H1 (cell line): Measurements from ENCODE around the gene ZNF609. TPM values are rescaled to one million over a fixed set of nuclear protein-coding genes. Genes with fewer than 3 reads are reported as not detected.

Experiments
- CTCF ChIA-PET: fragments of 300-600 bp; sonication (Branson Sonifier 250); formaldehyde crosslinking; loops from one replicate; lab custom pipeline; 2021; ENCODE audit not compliant: partially characterized antibody; lab: Charles Lee
- POLR2A ChIA-PET: fragments of 300-600 bp; sonication (Branson Sonifier 250); formaldehyde crosslinking; loops from one replicate; lab custom pipeline; 2021; ENCODE audit warnings: inconsistent platforms; ENCODE audit not compliant: partially characterized antibody; lab: Charles Lee
- DNase-seq, 2 experiments: peaks; one replicate each; pipeline versions ENCODE4 v3.0.0 to v3.0.0-alpha.2; 2010 to 2022; ENCODE audit warnings: low spot score in 2 of 2, low read depth in 1 of 2, mixed read lengths in 1 of 2
- FAIRE-seq: peaks from 2 replicates; lab custom pipeline; 2011; peaks lifted over from hg19 to GRCh38; lab: Jason Lieb, UNC
- H2AFZ ChIP-seq: 2 replicates; pipeline ENCODE4 v1.8.1; 2012; ENCODE audit warnings: low read length, inconsistent platforms
- H2AK5ac ChIP-seq: 2 replicates; pipeline ENCODE4 v1.6.1; 2013; ENCODE audit warnings: low read depth, low read length
- H2BK120ac ChIP-seq: replicated peaks from 2 replicates; pipeline ENCODE3; 2013; ENCODE audit warnings: low read depth, low read length, inconsistent platforms
- H2BK12ac ChIP-seq: 2 replicates; pipeline ENCODE4 v1.6.1; 2013; ENCODE audit warnings: low read depth, low read length
- H2BK15ac ChIP-seq: 2 replicates; pipeline ENCODE4 v1.6.1; 2013; ENCODE audit warnings: low read length
- H2BK20ac ChIP-seq: 2 replicates; pipeline ENCODE4 v1.6.1; 2013; ENCODE audit warnings: low read length
- H2BK5ac ChIP-seq: 2 replicates; pipeline ENCODE4 v1.6.1; 2013; ENCODE audit warnings: low read depth, low read length
- H3K14ac ChIP-seq: 2 replicates; pipeline ENCODE4 v1.6.1; 2013; ENCODE audit warnings: inconsistent platforms; ENCODE audit not compliant: insufficient read length
- H3K18ac ChIP-seq: 2 replicates; pipeline ENCODE4 v1.6.1; 2013; ENCODE audit warnings: low read length; ENCODE audit errors: extremely low read depth
- H3K23ac ChIP-seq: 2 replicates; pipeline ENCODE4 v1.6.1; 2013; ENCODE audit warnings: inconsistent platforms; ENCODE audit not compliant: insufficient read length
- H3K23me2 ChIP-seq: 2 replicates; pipeline ENCODE4 v1.6.1; 2013; ENCODE audit warnings: low read depth, low read length
- H3K27ac ChIP-seq: 2 replicates; pipeline ENCODE4 v1.6.1; 2011; ENCODE audit warnings: low read depth, low read length, inconsistent platforms
- H3K27me3 ChIP-seq, 4 experiments: replicated peaks in 1 of 4; 1 replicate in 1 of 4; 2 replicates in 3 of 4; pipeline versions ENCODE4 v1.6.1 to v1.8.1; 2011 to 2013; ENCODE audit warnings: low read length in 3 of 4, mild to moderate bottlenecking in 3 of 4, inconsistent platforms in 2 of 4, mixed read lengths in 2 of 4, moderate library complexity in 1 of 4; ENCODE audit not compliant: control insufficient read depth in 3 of 4, insufficient read depth in 3 of 4; ENCODE audit errors: extremely low read depth in 1 of 4
- H3K36me3 ChIP-seq, 4 experiments: 2 replicates each; pipeline versions ENCODE4 v1.6.1 to v1.8.1; 2011 to 2013; ENCODE audit warnings: mild to moderate bottlenecking in 4 of 4, low read length in 3 of 4, moderate library complexity in 2 of 4, control low read depth in 1 of 4, inconsistent platforms in 1 of 4; ENCODE audit not compliant: insufficient read depth in 4 of 4, control insufficient read depth in 2 of 4
- H3K4ac ChIP-seq: replicated peaks from 2 replicates; pipeline ENCODE3; 2013; ENCODE audit warnings: low read length, low read depth, mixed read lengths, inconsistent platforms; ENCODE audit not compliant: insufficient read length
- H3K4me1 ChIP-seq, 4 experiments: replicated peaks in 1 of 4; 1 replicate in 1 of 4; 2 replicates in 3 of 4; pipeline versions ENCODE4 v1.6.1 to v1.8.1; 2011 to 2013; ENCODE audit warnings: low read length in 3 of 4, inconsistent platforms in 2 of 4, mixed read lengths in 1 of 4; ENCODE audit not compliant: insufficient read depth in 4 of 4, control insufficient read depth in 3 of 4
- H3K4me2 ChIP-seq, 2 experiments: 2 replicates each; pipeline versions ENCODE4 v1.6.1 to v1.8.1; 2011 to 2013; ENCODE audit warnings: low read depth in 2 of 2, low read length in 2 of 2, control low read depth in 1 of 2, inconsistent platforms in 1 of 2, mild to moderate bottlenecking in 1 of 2; ENCODE audit not compliant: insufficient read depth in 1 of 2
- H3K4me3 ChIP-seq, 4 experiments: fragments of 200-600, 300-600 bp in 1 of 4; sonication (generic), shearing (Covaris generic), sonication (Bioruptor Twin) in 1 of 4; 2 replicates each; pipeline versions ENCODE4 v1.5.1 to v1.8.1; 2011 to 2016; ENCODE audit warnings: low read length in 4 of 4, low read depth in 3 of 4, control low read depth in 2 of 4, inconsistent platforms in 2 of 4, mild to moderate bottlenecking in 2 of 4, mixed read lengths in 1 of 4, moderate library complexity in 1 of 4; ENCODE audit not compliant: insufficient read depth in 2 of 4; ENCODE audit errors: extremely low read depth in 1 of 4
- H3K56ac ChIP-seq: replicated peaks from 2 replicates; pipeline ENCODE3; 2013; ENCODE audit warnings: low read depth, mild to moderate bottlenecking, mixed read lengths, low read length, inconsistent platforms; ENCODE audit not compliant: insufficient read length
- H3K79me1 ChIP-seq: 2 replicates; pipeline ENCODE4 v1.6.1; 2013; ENCODE audit warnings: low read depth, low read length, control low read depth
- H3K79me2 ChIP-seq, 2 experiments: 2 replicates each; pipeline versions ENCODE4 v1.6.1 to v1.8.1; 2012 to 2013; ENCODE audit warnings: low read length in 2 of 2, mild to moderate bottlenecking in 2 of 2, inconsistent platforms in 1 of 2; ENCODE audit not compliant: insufficient read depth in 2 of 2, control insufficient read depth in 1 of 2
- H3K9ac ChIP-seq, 4 experiments: replicated peaks in 1 of 4; 1 replicate in 1 of 4; 2 replicates in 3 of 4; pipeline versions ENCODE4 v1.6.1 to v1.8.1; 2011 to 2013; ENCODE audit warnings: low read depth in 3 of 4, low read length in 3 of 4, control low read depth in 2 of 4, mild to moderate bottlenecking in 2 of 4, moderate library complexity in 2 of 4, inconsistent platforms in 1 of 4; ENCODE audit errors: extremely low read depth in 1 of 4
- H3K9me3 ChIP-seq, 2 experiments: 2 replicates each; pipeline versions ENCODE4 v1.6.1 to v1.8.1; 2012 to 2013; ENCODE audit warnings: mild to moderate bottlenecking in 2 of 2, moderate library complexity in 2 of 2, control low read depth in 1 of 2, inconsistent platforms in 1 of 2, low read depth in 1 of 2, low read length in 1 of 2, mixed read lengths in 1 of 2; ENCODE audit not compliant: insufficient read depth in 2 of 2
- H4K20me1 ChIP-seq, 2 experiments: replicated peaks in 1 of 2; 2 replicates each; pipeline versions ENCODE3 to v1.8.1; 2011 to 2013; ENCODE audit warnings: inconsistent platforms in 2 of 2, low read length in 2 of 2, mild to moderate bottlenecking in 1 of 2; ENCODE audit not compliant: insufficient read depth in 2 of 2, control insufficient read depth in 1 of 2
- H4K5ac ChIP-seq: 2 replicates; pipeline ENCODE4 v1.6.1; 2013; ENCODE audit warnings: low read length, low read depth, mixed read lengths, inconsistent platforms; ENCODE audit not compliant: insufficient read length
- H4K8ac ChIP-seq: 2 replicates; pipeline ENCODE4 v1.8.0; 2013; ENCODE audit warnings: mild to moderate bottlenecking, moderate library complexity, low read length, inconsistent platforms; ENCODE audit not compliant: insufficient read depth; ENCODE audit errors: extremely low read depth
- H4K91ac ChIP-seq: replicated peaks from 2 replicates; pipeline ENCODE3; 2013; ENCODE audit warnings: low read length, mixed read lengths, inconsistent platforms; ENCODE audit not compliant: insufficient read length
- BRCA1 ChIP-seq: IDR thresholded peaks from 2 replicates; pipeline ENCODE4 v1.6.1; 2012; ENCODE audit warnings: low read depth, low read length, improper control_type of control experiment
- CHD2 ChIP-seq: IDR thresholded peaks from 2 replicates; pipeline ENCODE4 v1.6.1; 2012; ENCODE audit warnings: low read length, improper control_type of control experiment
- HDAC2 ChIP-seq, 2 experiments: fragments of 300-600 bp in 1 of 2; sonication (generic) in 1 of 2; IDR thresholded peaks; 2 replicates each; pipeline ENCODE4 v1.6.1; 2011 to 2012; ENCODE audit warnings: low read depth in 2 of 2, low read length in 2 of 2, mild to moderate bottlenecking in 2 of 2, moderate library complexity in 2 of 2, borderline replicate concordance in 1 of 2, inconsistent platforms in 1 of 2
- JUND ChIP-seq: IDR thresholded peaks from 2 replicates; pipeline ENCODE4 v1.6.1; 2011; ENCODE audit warnings: mild to moderate bottlenecking, improper control_type of control experiment, low read length
- RAD21 ChIP-seq, 2 experiments: IDR thresholded peaks in 1 of 2; conservative IDR thresholded peaks in 1 of 2; 2 replicates each; pipeline ENCODE4 v1.6.1; 2011; ENCODE audit warnings: low read depth in 2 of 2, low read length in 2 of 2, improper control_type of control experiment in 1 of 2, inconsistent platforms in 1 of 2, mild to moderate bottlenecking in 1 of 2, moderate library complexity in 1 of 2
- SIRT6 ChIP-seq: IDR thresholded peaks from one replicate; pipeline ENCODE4 v1.7.1; 2012; ENCODE audit warnings: low read length, inconsistent platforms
- SRF ChIP-seq: IDR thresholded peaks from 2 replicates; pipeline ENCODE4 v1.6.1; 2011; ENCODE audit warnings: mild to moderate bottlenecking, low read depth, low read length, moderate library complexity
- TAF7 ChIP-seq: optimal IDR thresholded peaks from 2 replicates; pipeline ENCODE3; 2011; ENCODE audit warnings: low read depth, mild to moderate bottlenecking, inconsistent platforms, low read length, moderate library complexity, borderline replicate concordance
- TBP ChIP-seq: IDR thresholded peaks from 2 replicates; pipeline ENCODE4 v1.6.1; 2011; ENCODE audit warnings: low read depth, low read length, improper control_type of control experiment
- TEAD4 ChIP-seq: IDR thresholded peaks from 2 replicates; pipeline ENCODE4 v1.6.1; 2012; ENCODE audit warnings: low read depth, low read length, inconsistent platforms, mixed read lengths
- WGBS, 2 experiments: shearing (Covaris generic) in 1 of 2; methylation state at CpG; one replicate each; pipeline versions ENCODE4 v1.1.6 to v1.1.7; 2013 to 2015; ENCODE audit warnings: low lambda C conversion rate in 2 of 2, mixed read lengths in 2 of 2, inconsistent platforms in 1 of 2, low coverage in 1 of 2, missing lambda C conversion rate in 1 of 2; ENCODE audit not compliant: insufficient replicate concordance in 2 of 2, insufficient coverage in 1 of 2, insufficient read length in 1 of 2; ENCODE audit errors: extremely low coverage in 1 of 2, missing lambda C conversion rate in 1 of 2; 5-methylcytosine and 5-hydroxymethylcytosine counted together
- polyA plus RNA-seq, 7 experiments: library from polyadenylated mRNA; depleted of rRNA in 3 of 7; stranded (reverse) in 5 of 7; unstranded in 2 of 7; fragments of >200 nt in 5 of 7; fragments of 200-250 nt in 2 of 7; gene quantifications; 1 replicate in 5 of 7; 2 replicates in 1 of 7; 4 replicates in 1 of 7; pipeline versions ENCODE4 v1.2.1 to v1.2.3, GENCODE V29; 2011 to 2013; ENCODE audit warnings: missing spikeins in 2 of 7, mixed read lengths in 2 of 7
- total RNA-seq: library from RNA; stranded (reverse); fragmentation: NEBNext Ultra II Directional; extraction: Animal tissue kit (Norgen Biotek cat#: 25700); gene quantifications from 2 replicates; pipeline ENCODE4 v1.2.1, GENCODE V29; 2021
- TF ChIP-seq, protein P1 (sequence below), 3 experiments: IDR thresholded peaks; 1 replicate in 2 of 3; 2 replicates in 1 of 3; pipeline versions ENCODE4 v1.5.1 to v1.6.1; 2011; ENCODE audit warnings: low read length in 3 of 3, mild to moderate bottlenecking in 3 of 3, inconsistent platforms in 2 of 3, low read depth in 1 of 3, moderate library complexity in 1 of 3; ENCODE audit not compliant: insufficient read depth in 1 of 3; ENCODE audit errors: control extremely low read depth in 1 of 3

ZNF609 gene
- total and polyA plus RNA-seq, 2 of the 8 experiments (the other 6 are each of a cell fraction or from before 2014, with no cell fraction given) = 15.5 to 47.8 TPM

DNA sequence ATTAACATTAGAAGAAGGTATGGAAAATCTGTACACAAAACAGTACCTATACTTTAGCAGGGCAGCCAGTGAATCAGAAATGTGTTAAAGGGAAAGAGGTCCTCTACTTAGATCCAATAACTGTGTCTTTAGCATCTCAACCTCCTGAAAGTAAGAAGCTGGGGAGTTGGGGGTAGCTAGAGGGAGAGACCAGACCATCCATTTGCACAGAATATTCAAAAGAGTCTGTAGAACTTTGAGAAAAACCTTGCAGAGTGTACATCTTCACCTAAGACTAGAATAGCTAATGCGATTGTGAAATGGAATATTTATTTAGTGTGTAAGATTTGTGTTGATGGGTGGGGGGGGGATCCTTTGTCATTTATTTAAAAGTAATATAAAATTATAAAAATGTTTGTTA, 190.2 kb downstream of the ZNF609 start:
- peaks cover 0 to 2% of the 10 kb centered on the region in 2 experiments for H4K20me1 ChIP-seq
- no peak for DNase-seq
- ChIA-PET POLR2A (interaction anchor here (0.6 to 3.8 kb wide), 2 partner anchors 15 to 148 kb away, joined by 3 to 25 read pairs; no protein-coding TSS in a partner anchor), CTCF (interaction anchor here (0.6 to 1.5 kb wide), 5 partner anchors 15 to 576 kb away, joined by 3 to 8 read pairs (median 4); no protein-coding TSS in a partner anchor)
- H3K4ac ChIP-seq = no peak overlapping the region
- no peak overlapping the region for H3K56ac ChIP-seq
- H2BK120ac ChIP-seq = no peak overlapping the region
- no peak for FAIRE-seq
- H3K14ac ChIP-seq = no peak overlapping the region
- H3K36me3 ChIP-seq = no peaks in the 10 kb centered on the region
- TF ChIP-seq SRF (no peak), SIRT6 (no peak), TAF7 (no peak), TEAD4 (no peak), RAD21 (IDR thresholded peaks at IDR 0.05 in 1 of 2, conservative IDR thresholded peaks at IDR 0.05 in 1 of 2; ENCODE audit: low read depth in 2 of 2, low read length in 2 of 2) (no peak), CHD2 (no peak), HDAC2 (IDR thresholded peaks at IDR 0.05; ENCODE audit: borderline replicate concordance in 1 of 2, low read depth in 2 of 2, low read length in 2 of 2) (no peak), BRCA1 (no peak), JUND (no peak), TBP (no peak)
- TF ChIP-seq, protein P1, sequence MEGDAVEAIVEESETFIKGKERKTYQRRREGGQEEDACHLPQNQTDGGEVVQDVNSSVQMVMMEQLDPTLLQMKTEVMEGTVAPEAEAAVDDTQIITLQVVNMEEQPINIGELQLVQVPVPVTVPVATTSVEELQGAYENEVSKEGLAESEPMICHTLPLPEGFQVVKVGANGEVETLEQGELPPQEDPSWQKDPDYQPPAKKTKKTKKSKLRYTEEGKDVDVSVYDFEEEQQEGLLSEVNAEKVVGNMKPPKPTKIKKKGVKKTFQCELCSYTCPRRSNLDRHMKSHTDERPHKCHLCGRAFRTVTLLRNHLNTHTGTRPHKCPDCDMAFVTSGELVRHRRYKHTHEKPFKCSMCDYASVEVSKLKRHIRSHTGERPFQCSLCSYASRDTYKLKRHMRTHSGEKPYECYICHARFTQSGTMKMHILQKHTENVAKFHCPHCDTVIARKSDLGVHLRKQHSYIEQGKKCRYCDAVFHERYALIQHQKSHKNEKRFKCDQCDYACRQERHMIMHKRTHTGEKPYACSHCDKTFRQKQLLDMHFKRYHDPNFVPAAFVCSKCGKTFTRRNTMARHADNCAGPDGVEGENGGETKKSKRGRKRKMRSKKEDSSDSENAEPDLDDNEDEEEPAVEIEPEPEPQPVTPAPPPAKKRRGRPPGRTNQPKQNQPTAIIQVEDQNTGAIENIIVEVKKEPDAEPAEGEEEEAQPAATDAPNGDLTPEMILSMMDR (IDR thresholded peaks at IDR 0.05; ENCODE audit: control extremely low read depth in 1 of 3, insufficient read depth in 1 of 3, low read depth in 1 of 3, low read length in 3 of 3) = no peak
- H3K4me1 ChIP-seq = peaks cover 3 to 5% (median 3%) of the 10 kb centered on the region in 4 experiments; a peak in 4 of 7 replicates
- H3K9me3 ChIP-seq = no peaks in the 10 kb centered on the region
- no peak overlapping the region for H4K5ac ChIP-seq
- no peak overlapping the region for H3K4me3 ChIP-seq
- no peak overlapping the region for H3K4me2 ChIP-seq
- no peaks in the 10 kb centered on the region for H3K27me3 ChIP-seq
- no peak overlapping the region for H4K8ac ChIP-seq
- no peaks in the 10 kb centered on the region; the same call in 1 of the 2 replicates for H3K79me1 ChIP-seq
- 90 to 100% methylated on average over 1 of the region's 1 CpG for WGBS, 2 experiments
- no peak overlapping the region for H3K9ac ChIP-seq
- H3K18ac ChIP-seq = no peak overlapping the region
- no peak overlapping the region for H3K27ac ChIP-seq
- peaks cover 0 to 14% of the 10 kb centered on the region in 2 experiments; a peak in 1 of 4 replicates for H3K79me2 ChIP-seq
- H3K23me2 ChIP-seq = no peaks in the 10 kb centered on the region
- no peak overlapping the region for H2BK12ac ChIP-seq
- H2BK15ac ChIP-seq = no peak overlapping the region
- no peak overlapping the region for H2AK5ac ChIP-seq
- no peak overlapping the region for H2BK20ac ChIP-seq
- no peak overlapping the region for H2AFZ ChIP-seq
- H4K91ac ChIP-seq = no peak overlapping the region
- no peak overlapping the region for H2BK5ac ChIP-seq
- H3K23ac ChIP-seq = no peak overlapping the region
